Stromal cell of bone marrow (primary cell): Measurements from ENCODE around the gene NR2C2.
A peak's percentile ranks its signal among the peaks of the same experiment; 100 is the strongest.
"Not testable (repeated sequence)": the region's sequence is repeated elsewhere in the genome, so short reads cannot be mapped to it uniquely, and the experiment has no call there.

Experiments used
- DNase-seq: peaks from one replicate; pipeline ENCODE4 v3.0.0-alpha.2; 2012; ENCODE audit warnings: low read depth

The NR2C2 gene

DNA sequence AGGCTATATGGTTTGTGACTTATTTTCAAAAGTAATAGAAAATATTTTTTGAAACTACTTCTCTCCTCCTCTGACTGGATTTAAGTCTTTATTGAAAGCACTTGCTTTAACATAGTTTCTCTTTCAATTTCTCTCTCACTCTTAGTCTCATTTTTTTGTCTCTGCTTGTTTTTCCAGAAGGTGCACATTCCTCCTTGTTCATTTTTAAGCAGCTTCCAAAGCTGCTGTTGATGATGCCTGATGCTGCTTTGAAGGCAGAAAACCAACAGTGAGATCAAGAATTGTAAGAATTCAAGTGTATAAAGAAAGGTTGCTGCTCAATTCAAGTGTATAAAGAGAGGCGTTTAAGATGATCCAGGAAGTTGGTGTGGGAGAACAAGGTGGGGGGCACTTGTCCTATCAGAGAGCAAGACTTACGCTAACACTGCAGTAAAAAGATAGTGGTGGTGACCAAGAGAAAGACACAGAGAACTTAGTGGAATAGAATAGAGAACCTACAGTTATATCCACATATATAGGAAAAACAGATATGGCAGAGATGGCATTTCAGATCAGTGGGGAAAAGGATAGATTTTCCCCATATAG is 12.1 kb downstream of the NR2C2 start:
- no peak for DNase-seq

DNA sequence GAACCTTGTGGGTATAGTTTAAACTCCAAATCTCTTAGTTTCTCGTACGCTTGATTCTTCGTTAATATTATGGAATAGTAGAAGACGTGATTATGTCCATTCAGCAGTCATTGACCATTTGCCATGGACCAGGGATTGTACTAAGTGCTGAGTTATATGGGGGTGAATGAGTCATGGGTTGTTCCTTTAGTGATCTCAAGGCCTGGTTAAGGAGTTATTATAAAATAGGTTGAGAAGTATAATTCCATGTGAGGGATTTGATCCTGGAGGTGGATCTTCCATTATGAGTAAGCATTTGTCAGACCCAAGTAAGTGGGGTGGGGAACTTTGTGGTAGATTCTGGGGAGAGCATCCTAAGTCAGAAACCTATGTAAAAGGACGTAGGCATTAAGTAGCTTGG is 15.4 kb downstream of the NR2C2 start:
- DNase-seq = peak; percentile 25

DNA sequence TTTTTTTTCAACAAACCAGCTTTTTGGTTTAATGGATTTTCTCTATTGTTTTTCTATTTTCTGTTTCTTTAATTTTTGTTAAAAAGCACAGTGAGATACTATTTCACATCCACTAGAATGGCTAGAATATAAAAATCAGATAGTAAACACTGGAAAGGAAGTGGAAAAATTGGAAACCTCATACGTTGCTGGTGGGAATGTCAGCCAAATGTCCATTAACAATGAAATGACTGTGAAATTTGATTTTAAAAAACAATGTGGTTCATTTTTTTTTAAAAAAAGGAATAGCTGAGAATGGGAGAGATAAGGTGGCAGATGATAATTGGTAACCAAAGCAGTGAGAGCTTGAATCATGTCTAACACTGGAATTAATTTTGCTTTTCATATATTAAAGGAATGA is 19.9 kb downstream of the NR2C2 start:
- no peak for DNase-seq

DNA sequence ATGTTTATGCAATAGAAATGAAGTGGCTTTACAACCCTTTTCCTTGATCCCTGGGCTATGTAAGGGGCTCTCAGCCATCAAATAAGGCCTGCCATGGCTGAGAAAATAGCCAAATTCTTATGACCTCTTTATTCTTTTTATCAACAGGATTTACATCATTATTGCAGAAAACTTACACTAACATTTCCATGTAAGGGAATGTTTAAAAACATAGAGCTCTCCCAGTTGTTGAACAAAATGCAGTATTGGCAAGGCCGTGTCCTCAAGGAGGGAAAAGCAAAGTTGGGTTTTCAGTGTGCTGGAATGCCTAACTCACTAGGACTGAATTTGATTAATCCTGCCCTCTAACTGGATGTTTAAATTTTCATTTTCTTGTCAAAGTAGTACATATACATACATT is 22.3 kb downstream of the NR2C2 start:
- no peak for DNase-seq

DNA sequence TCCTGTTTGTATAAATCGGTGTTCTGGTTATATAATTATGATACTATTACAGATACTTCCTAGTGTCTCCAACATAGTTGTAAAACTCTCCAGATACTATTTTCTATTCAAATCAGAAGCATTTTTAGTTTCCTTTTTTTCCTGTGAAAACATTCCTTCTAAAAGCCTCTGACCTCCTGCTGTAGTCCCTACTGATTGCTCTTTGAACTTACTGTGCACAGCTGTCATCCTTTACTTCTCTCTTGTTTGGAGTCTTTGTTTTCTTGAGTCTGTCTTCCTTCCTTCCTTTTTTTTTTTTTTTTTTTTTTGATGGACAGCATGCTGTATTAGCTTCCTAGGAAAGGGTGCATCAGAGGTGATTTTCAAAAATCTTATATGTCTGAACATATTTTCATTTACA is 28.9 kb downstream of the NR2C2 start:
- DNase-seq = no peak

DNA sequence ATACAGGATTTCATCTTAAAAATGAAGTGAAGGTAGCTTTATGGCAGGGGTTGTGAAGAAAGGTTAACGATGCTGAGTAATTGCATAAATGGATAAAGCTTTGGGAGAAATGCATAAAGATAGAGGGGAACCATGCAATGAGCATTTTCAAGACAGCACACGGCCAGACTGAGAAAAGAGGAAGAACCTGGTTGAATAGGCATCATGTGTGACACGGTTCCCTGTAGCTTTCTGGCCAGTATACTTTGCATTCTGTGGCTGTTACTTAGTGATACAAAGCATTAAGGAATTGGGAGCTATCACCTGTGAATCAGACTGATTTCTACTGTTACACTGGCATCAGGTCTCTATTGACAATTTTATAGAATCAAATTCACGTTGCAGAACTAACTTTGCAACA is 33.3 kb downstream of the NR2C2 start:
- DNase-seq = no peak

DNA sequence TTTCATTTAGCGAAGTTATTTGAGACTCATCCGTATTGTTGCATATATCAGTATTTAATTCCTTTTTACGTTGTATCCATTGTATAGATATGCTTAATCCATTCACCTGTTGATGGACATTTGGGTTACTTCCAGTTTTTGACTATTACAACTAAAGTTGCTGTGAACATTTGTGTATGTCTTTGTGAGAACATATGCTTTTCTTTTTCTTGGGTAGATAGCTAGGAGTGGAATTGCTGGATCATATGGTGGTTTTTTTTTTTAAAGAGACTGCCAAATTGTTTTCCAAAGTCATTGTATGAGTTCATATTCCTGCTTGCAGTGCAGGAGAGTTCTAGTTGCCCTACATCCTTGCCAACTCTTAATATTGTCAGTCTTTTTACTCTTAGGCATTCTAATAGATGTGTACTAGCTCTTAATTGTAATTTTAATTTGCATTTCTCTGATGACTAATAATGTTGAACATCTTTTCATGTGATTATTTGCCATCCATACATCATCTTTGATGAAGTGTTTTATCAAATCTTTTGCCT is 37.3 kb downstream of the NR2C2 start:
- DNase-seq = no peak

DNA sequence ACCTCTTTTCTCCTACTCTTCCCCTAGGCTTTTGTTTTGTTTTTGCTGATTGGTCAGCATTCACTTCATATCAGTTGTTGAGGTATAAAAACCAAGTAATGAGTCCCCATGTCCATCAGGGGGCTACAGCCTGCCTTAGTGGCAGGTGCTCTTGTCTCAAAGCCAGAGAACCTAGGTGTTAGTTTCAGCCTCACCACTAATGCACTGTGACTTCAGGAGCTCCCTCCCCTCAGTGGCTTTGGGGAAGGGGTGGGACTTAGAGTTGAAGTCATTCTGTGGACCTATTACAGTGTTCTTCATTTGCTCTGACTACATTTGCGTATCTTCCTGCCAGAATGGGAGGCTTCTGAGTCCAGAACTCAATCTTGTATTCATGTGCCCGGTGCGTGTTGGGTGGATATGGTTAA is 41.6 kb downstream of the NR2C2 start:
- DNase-seq = no peak

DNA sequence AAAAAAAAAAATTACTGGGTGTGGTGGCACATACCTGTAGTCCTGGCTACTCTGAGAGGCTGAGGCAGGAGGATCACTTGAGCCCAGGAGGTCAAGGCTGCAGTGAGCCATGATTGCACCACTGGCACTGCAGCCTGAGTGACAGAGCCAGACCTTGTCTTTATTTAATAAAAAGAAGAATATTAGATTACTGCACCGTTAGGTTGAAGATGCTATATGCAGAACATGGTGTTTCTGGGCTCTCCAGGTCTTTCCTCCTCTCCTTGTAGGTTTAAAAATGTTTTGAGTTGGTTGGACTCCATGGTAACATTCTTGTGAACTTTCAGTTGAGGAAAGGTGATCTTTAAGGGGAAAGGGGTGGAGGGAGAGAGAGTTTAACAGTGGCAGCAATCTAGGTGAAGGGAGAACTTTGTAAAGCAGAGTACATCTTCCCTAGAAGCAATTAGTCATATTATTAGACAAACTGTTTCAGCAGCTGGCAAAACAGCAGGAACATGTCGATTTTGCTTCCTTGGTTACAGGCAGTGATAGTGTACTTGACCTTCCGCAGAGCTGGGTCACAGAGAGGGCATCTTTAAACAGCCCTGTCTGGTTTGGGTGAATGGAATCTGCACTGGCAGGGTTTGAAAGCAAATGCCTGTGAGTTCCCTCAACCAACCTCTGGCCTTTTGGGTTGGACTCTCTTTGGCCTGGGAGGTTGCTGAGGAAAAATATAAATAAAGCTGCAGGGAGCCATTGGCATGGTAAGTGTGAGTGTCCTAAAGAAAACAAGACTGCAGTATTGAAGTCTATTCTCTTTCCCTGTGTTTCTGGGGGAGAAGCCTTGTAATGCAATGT is 42.8 kb downstream of the NR2C2 start:
- DNase-seq = peak; percentile 10

DNA sequence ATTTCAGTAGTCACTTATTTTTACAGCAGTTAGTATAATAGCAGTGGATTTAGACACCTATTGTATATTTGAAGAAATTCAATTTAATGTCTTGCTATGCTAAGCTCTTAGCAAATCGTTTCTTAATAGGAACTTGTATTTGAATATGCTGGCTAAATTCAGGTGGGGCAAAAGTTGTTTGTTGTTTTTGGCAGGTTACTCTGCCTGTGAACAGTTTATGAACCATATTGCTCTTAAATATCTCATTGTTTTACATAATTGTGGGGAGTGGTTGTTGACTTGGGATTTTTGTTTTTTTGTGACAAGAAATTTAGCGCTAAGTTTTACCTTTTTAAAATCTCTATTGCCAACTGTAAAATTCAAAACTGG is 43.4 kb downstream of the NR2C2 start:
- no peak for DNase-seq

DNA sequence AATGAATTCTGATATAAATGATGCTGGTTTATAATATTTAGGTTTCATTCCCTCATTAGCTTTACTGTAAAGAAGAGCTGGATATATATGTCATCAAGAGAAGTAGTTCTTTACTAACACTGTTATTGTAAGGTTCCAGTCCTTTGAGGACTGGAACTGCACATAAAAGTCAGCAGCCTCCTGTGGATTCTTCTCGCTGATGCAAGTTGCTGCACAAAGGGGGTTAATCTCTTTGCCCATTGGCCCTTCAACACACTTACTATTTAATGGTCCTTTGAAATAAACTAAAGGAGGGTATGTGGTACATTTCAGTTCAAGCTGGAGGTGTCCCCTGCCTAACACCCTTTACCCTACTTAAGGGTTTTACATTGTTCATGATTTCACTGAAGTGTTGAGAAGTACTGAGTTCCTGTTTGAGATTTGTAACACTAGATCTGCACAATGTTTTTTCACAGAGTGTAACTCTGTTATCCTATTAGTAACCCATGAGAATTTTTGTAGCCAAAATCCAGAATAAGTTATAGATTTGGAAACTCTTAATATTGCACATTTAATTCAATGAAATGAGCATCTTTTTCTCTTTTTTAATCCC is 43.9 kb downstream of the NR2C2 start:
- DNase-seq = no peak

DNA sequence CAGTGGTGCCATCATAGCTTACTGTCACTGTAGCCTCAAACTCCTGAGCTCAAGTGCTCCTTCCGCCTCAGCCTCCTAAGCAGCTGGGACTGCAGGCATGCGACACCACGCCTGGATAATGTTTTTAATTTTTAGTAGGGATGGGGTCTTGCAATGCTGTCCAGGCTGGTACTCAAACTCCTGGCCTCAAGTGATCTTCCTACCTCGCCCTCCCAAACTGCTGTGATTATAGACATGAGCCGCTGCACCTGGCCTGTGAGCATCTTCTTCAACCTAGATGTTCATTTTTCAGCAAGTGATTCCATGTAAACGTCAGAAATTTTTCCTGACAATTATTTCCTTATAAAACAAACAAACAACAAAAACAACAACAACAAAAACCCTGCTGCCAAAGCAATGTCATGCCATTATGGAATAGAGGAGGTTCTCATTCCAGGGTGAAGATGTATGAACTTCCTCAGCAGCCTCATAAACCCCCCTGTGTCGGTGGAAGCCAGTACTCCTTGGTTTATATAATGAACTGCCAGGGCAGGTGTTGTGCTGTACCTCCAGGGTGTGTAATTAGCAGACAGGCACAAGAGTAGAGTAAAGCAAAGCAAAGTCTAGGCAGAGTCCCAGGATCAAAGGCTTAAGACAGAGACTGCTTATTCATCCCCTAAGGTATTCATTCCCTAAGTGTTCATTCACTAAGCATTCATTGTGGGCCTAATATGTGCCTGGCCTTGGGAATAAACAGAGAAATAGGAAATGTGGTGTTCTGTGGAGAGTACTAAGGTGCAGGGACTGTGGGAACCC is 44.6 kb downstream of the NR2C2 start:
- DNase-seq = no peak

DNA sequence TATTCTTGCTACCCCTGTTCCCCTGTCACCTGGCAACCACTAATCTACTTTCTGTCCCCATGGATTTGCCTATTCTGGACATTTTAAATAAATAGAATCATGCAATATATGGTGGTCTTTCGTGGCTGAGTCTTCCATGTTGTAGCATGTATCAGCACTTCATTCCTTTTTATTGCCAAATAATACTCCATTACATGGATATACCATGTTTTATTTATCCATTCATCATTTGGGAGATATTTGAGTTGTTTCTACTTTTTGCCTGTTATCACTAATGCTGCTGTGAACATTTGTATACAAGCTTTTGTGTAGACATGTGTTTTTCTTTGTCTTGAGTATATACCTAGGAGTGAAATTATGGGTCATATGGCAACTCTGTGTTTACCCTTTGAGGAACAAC is 50.6 kb downstream of the NR2C2 start:
- no peak for DNase-seq

DNA sequence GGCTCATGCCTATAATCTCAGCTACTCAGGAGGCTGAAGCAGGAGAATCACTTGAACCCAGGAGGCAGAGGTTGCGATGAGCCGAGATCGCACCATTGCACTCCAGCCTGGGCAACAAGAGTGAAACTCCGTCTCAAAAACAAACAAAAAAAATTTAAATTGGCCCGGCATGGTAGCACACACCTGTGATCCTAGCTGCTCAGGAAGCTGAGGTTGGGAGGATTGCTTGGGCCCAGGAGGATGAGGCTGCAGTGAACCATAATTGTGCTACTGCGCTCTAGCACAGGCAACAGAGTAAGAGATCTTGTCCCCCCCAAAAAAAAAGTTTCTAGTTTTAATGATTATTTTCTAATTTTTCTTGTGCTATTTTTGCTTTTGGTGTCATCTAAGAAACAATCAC is 51.8 kb downstream of the NR2C2 start:
- DNase-seq = not testable (repeated sequence)

DNA sequence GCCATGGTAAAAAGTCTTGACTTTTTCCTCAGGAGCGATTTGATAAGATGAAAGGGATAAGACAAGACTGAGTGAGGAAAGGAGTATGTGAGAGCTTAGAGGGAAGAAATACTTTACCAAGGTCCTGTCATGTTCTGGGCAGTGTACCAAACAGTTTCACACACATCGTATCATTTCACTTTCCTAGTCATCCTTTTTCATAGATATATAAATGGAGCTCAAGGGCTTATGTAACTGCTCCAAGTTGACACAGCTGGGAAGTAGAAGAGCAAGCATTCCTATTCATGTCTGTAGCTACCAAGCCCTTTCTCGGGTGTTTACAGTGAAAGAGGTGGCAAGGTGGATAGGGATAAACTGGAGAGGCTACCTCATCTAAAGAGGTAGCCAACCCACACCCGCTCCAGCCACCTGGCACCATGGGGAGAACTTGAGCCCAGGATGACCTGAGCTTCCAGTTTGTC is 60.3 kb downstream of the NR2C2 start:
- DNase-seq = peak; percentile 74

DNA sequence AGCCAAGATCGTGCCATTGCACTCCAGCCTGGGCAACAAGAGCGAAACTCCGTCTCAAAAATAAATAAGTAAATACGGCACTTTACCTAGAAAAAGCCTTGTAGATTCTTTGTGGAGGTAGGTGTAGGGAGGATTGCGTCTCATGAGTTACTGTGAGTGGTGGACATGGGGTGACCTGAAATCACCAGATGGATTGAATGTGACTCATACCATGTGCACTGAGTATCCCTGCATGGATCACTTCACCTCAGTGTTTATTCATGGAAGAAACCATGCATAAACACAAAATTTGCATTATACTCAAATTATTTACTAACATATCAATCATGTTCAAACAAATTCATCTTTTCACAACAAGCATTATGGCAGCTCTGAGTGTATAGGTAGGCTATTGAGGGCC is 61.8 kb downstream of the NR2C2 start:
- DNase-seq = no peak

DNA sequence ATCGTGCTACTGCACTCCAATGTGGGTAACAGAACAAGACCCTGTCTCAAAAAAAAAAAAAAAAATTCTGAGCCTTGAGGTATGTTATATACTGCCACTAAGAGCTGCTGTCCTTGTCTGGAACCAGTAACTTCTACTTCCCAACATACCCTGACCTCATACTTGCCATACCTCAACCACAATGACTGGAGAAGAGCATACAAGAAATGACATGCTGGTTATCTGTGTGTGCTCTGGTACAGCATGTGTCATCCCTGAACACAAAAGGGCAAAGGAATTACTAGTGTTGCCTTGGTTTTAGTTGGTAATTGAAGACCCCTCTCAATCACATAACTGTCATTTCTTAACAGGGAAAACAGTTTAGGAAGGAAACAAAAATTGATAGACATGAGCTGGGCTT is 63.3 kb downstream of the NR2C2 start:
- DNase-seq = no peak

DNA sequence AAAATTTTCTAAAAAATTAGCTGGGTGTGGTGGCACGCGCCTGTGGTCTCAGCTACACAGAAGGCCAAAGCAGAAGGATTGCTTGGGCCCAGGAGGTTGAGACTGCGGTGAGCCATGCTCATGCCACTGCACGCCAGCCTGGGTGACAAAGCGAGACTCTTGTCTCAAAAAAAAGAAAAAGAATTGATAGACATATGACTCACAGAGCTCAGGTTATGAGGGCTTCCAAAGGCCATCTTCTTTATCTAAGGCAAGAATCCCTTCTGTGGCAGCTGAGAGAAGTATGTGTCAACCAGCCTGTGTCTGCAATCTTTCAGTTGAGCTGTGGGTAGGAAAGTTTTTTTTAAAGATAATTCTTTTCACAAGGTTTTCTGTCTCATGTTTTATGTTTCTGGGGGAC is 63.8 kb downstream of the NR2C2 start:
- no peak for DNase-seq

DNA sequence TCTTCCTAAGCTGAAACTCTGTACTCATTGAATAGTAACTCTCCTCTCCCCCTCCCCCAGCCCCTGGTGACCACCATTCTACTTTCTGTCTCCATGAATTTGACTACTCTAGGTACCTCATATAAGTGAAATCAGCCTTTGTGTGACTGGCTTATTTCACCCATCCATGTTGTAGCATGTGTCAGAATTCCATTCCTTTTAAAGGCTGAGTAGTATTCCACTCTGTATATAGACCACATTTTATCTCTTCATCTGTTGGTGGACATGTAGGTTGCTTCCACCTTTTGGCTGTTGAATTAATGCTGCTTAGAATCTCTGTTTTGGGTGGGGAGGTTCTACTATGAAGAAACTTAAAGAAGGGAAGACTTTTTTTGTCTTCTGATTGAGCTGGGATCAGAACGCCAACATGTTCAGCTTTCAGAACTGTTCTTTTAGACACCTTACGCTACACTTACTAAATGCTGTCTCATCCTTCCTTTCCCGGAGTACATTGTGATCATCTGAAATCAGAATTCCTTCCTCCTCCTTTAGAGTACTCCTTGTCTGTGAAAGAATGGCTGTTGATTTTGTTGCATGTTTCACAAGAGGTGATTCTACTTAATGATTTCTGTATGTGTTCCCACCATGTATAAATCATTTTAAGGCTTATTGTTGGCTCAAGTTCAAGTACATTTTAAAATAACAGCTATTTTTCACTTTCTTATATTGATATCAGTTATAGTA is 67.4 kb downstream of the NR2C2 start:
- DNase-seq = no peak

DNA sequence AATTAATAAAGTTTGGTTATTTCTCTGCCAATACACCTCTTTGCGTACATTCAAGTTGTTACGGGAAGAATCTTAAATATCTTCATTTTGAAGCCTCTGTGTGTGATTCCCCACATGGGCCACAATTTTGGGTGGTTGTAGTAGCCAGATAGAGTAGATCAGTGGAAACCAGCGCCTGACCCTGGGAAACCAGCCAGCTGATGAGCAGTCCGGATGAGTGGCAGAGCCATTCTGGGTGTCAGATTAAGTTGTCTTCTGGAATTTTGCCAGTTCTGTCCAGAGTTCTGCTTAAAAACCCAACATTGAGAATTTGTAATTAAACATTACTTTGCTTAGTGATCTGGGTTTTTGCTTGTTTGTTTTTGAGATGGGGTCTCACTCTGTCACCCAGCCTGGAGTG is 68.1 kb downstream of the NR2C2 start:
- DNase-seq = no peak

DNA sequence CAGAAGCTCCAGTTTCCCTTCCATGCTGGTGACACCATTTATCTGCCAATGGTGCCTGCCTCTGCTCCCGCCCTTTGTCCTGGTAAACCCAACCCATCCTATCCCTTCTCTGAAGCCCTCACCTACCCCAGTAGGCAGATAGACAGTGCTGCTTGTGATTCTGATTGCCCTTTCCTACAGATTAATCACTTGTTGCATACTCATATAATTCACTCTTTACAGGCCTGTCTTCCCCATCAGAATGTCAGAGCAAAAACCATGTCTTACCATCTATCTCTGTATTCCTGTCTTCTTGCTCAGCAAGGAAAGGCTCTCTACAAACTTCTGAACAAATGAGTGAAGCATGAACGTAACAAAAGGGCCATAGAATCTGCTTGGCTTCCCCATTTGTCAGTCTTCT is 69.8 kb downstream of the NR2C2 start:
- DNase-seq = no peak

DNA sequence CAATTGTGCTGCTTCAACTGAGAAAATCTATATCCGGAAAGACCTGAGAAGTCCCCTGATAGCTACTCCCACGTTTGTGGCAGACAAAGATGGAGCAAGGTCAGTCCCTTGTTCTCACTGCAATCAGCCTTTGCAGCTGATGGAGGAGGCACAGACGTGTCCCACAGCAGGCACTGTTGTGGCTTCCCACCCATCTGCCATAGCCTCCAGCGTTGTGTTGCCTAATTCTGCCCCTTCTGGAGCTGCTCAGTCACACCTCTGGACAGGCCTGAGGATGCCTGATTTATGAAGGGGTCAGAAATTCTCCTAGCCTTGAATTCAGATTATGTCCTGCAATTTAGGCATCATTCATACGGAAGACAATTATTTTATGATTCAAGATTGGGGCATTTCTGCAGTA is 75.9 kb downstream of the NR2C2 start:
- no peak for DNase-seq
